Common myeloid progenitor, CD34-positive (primary cell): ENCODE measurements around the gene TSEN2.
A peak's percentile ranks its signal among the peaks of the same experiment; 100 is the strongest.

Experiments
- CTCF ChIA-PET: fragments of 350-600 bp; sonication (Branson Sonifier 250); formaldehyde crosslinking; loops from one replicate; lab custom pipeline; 2021; ENCODE audit warnings: antibody characterized with exemption; lab: Charles Lee
- POLR2A ChIA-PET: fragments of 350-600 bp; sonication (Branson Sonifier 250); formaldehyde crosslinking; loops from one replicate; lab custom pipeline; 2021; ENCODE audit warnings: antibody characterized with exemption; lab: Charles Lee
- DNase-seq, 3 donors: peaks; one replicate each; pipeline versions ENCODE4 v3.0.0 to v3.0.0-alpha.2; 2013
- H3K27ac ChIP-seq, 2 experiments: 1 replicate in 1 of 2; 2 replicates in 1 of 2; pipeline ENCODE4 v1.7.0; 2013; ENCODE audit warnings: inconsistent platforms in 2 of 2, low read length in 2 of 2, mild to moderate bottlenecking in 2 of 2, low read depth in 1 of 2, moderate library complexity in 1 of 2; ENCODE audit not compliant: severe bottlenecking in 2 of 2, insufficient read depth in 1 of 2, poor library complexity in 1 of 2
- H3K27me3 ChIP-seq, 5 experiments: replicated peaks in 2 of 5; 1 replicate in 3 of 5; 2 replicates in 2 of 5; pipeline versions ENCODE4 v1.6.1 to v1.7.0; 2013; ENCODE audit warnings: low read length in 4 of 5, mild to moderate bottlenecking in 2 of 5, moderate library complexity in 2 of 5, inconsistent platforms in 1 of 5; ENCODE audit not compliant: insufficient read depth in 5 of 5, control insufficient read depth in 4 of 5
- H3K36me3 ChIP-seq, 4 experiments: 1 replicate in 2 of 4; 2 replicates in 2 of 4; pipeline versions ENCODE4 v1.6.1 to v1.7.0; 2013; ENCODE audit warnings: low read length in 3 of 4, control low read depth in 1 of 4, mild to moderate bottlenecking in 1 of 4; ENCODE audit not compliant: control insufficient read depth in 4 of 4, insufficient read depth in 4 of 4
- H3K4me1 ChIP-seq, 4 experiments: 1 replicate in 3 of 4; 2 replicates in 1 of 4; pipeline versions ENCODE4 v1.6.1 to v1.7.1; 2013; ENCODE audit warnings: low read length in 3 of 4, mild to moderate bottlenecking in 3 of 4, control low read depth in 1 of 4, inconsistent platforms in 1 of 4, moderate library complexity in 1 of 4; ENCODE audit not compliant: control insufficient read depth in 4 of 4, insufficient read depth in 4 of 4; ENCODE audit errors: control extremely low read depth in 1 of 4
- H3K4me3 ChIP-seq, 7 experiments: 1 replicate in 4 of 7; 2 replicates in 3 of 7; pipeline versions ENCODE4 v1.5.1 to v1.7.0; 2013; ENCODE audit warnings: mild to moderate bottlenecking in 7 of 7, low read length in 6 of 7, moderate library complexity in 6 of 7, inconsistent platforms in 2 of 7, low read depth in 2 of 7, control low read depth in 1 of 7; ENCODE audit not compliant: insufficient read depth in 4 of 7, control insufficient read depth in 1 of 7; ENCODE audit errors: extremely low read depth in 1 of 7
- H3K9me3 ChIP-seq, 5 experiments: 1 replicate in 4 of 5; 2 replicates in 1 of 5; pipeline versions ENCODE4 v1.6.1 to v1.7.1; 2013; ENCODE audit warnings: low read length in 4 of 5, mild to moderate bottlenecking in 2 of 5, inconsistent platforms in 1 of 5, low read depth in 1 of 5, moderate library complexity in 1 of 5; ENCODE audit not compliant: control insufficient read depth in 4 of 5, insufficient read depth in 2 of 5; ENCODE audit errors: control extremely low read depth in 1 of 5
- WGBS: methylation state at CpG from one replicate; pipeline ENCODE4 v1.1.5; 2013; ENCODE audit not compliant: insufficient coverage; 5-methylcytosine and 5-hydroxymethylcytosine counted together

Gene TSEN2

DNA sequence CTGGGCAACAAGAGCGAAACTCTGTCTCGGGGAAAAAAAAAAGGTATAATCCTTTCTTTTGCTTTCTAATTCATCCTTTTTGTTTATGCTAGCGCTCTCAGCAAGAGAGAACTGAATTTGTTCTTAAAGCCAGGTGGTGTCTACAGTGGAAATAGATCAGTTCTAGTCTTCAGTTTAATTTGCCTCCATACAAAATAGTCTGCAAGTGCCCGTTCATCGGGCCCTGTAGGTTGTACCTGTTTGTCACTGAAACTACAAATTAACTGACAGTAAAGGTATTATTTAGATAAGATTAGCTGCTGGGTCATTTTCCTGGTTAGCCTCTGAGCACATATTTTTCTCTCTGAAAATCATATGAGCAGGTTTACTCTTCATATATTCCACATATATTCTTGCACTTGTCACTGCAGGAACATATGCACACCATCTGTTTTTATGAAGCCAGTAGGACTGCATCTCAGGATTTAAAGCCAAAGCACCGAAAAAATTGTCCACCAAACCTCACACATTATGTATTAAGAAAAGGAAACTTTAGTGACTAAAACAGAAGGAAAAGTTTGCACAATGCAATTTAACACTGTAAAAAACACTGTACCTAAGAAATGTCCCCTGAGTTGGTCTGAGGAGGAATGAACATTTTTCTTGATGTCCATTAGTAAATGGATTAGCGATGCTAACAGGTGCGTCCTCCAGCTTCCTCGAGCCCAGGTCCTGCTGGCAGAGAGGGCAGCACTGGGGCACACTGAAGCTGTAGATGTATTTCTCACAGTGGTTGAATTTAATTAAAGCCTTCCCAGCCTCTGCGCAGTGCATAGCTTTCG is 60.6 kb downstream of the TSEN2 start:
- ChIA-PET POLR2A (no interaction called here), CTCF (interaction anchor here (0.8 kb wide), 1 partner anchor 37 kb away, joined by 4 read pairs; no protein-coding TSS in a partner anchor)
- H3K36me3 ChIP-seq, result peaks cover 0 to 10% (median 6%) of the 10 kb centered on the region in 4 experiments
- peaks cover 0 to 2% (median 0%) of the 10 kb centered on the region in 5 experiments for H3K27me3 ChIP-seq
- H3K4me3 ChIP-seq, result no peak overlapping the region
- H3K4me1 ChIP-seq, result peaks cover 0 to 4% (median 2%) of the 10 kb centered on the region in 4 experiments
- no peak overlapping the region for H3K27ac ChIP-seq
- no peak for DNase-seq
- no peaks in the 10 kb centered on the region for H3K9me3 ChIP-seq
- 89% methylated on average over 5 of the region's 11 CpGs for WGBS

DNA sequence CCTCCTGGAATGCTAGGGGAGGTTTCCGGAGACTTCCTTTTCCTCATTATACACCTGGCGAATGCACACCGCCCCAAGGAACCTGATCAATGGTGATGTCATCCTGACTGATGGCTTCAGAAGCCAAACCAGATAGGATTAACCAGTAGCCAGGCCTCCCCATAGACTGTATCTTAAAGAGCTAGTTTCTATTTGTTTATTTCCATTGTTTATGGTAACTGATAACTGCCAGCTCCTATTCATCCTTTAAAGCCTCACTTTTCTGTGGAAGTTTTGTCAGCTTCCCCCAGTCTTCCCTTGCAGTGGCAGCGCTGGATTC is 61.2 kb downstream of the TSEN2 start, which contains the start of gene MKRN2OS:
Gene MKRN2OS, minus strand, starts transcription at position 27 of the 319 bp plus-strand sequence. CDS start 35 bp downstream, outside the sequence.
- peaks cover 0 to 4% (median under 1%) of the 10 kb centered on the region in 4 experiments for H3K36me3 ChIP-seq
- ChIA-PET CTCF (interaction anchor here (0.8 kb wide), 1 partner anchor 37 kb away, joined by 4 read pairs; no protein-coding TSS in a partner anchor), POLR2A (no interaction called here)
- H3K4me3 ChIP-seq, result no peak within 1 kb of the TSS
- H3K4me1 ChIP-seq, result peaks cover 0 to 4% (median 2%) of the 10 kb centered on the region in 4 experiments
- peaks cover 0 to 2% (median 0%) of the 10 kb centered on the region in 5 experiments for H3K27me3 ChIP-seq
- H3K9me3 ChIP-seq, result no peaks in the 10 kb centered on the region
- no CpG with 5 or more reads among the region's 4 CpGs for WGBS
- no peak for DNase-seq
- H3K27ac ChIP-seq, result no peak within 1 kb of the TSS

DNA sequence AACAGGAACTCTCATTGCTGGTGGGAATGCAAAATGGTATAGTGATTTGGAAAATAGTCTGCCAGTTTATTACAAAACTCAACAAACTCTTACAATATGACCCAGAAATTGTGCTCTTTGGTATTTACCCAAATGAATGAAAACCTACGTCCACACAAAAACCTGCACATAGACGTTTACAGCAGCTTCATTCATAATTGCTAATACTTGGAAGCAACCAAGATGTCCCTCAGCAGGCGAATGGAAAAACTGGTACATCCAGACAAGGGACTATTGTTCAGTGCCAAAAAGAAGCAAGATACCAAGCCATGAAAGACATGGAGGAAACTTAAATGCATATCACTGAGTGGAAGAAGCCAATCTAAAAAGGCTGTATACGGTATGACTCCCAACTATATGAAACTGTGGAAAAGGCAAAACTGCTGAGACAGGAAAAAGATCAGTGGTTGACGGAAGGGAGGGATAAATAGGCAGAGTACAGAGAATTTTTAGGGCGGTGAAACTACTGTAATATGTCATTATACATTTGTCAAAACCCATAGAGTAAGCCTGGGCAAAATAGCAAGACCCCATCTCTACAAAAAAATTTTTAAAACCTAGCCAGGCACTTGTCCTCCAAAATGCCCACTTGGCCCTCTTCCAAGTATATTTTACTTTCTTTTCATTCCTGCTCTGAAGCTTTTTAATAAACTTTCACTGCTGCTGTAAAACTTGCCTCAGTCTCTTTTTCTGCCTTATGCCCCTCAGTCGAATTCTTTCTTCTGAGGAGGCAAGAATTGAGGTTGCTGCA is 65.9 kb downstream of the TSEN2 start:
- Histone ChIP-seq H3K4me3 (no peak overlapping the region), H3K27me3 (peaks cover 0 to 28% (median 2%) of the 10 kb centered on the region in 5 experiments), H3K36me3 (no peaks in the 10 kb centered on the region), H3K27ac (no peak overlapping the region), H3K9me3 (no peaks in the 10 kb centered on the region), H3K4me1 (peaks cover 0 to 10% (median 4%) of the 10 kb centered on the region in 4 experiments)
- CTCF ChIA-PET, result no interaction called here
- DNase-seq, result no peak
- 78% methylated on average over 4 of the region's 7 CpGs for WGBS
- POLR2A ChIA-PET, result no interaction called here

GRCh38 chr3:12553921-12554391 is 69.7 kb downstream of the TSEN2 start:
- Histone ChIP-seq H3K4me3 (peak overlapping the region; percentile 50 to 89 (median 79)), H3K27me3 (peaks cover 0 to 31% (median 2%) of the 10 kb centered on the region in 5 experiments), H3K27ac (peak overlapping the region in 1 of 2 experiments; percentile 58), H3K36me3 (no peaks in the 10 kb centered on the region), H3K4me1 (peaks cover 5 to 31% (median 20%) of the 10 kb centered on the region in 4 experiments), H3K9me3 (no peaks in the 10 kb centered on the region)
- ChIA-PET CTCF (interaction anchor here (0.7 kb wide), 1 partner anchor 153 kb away, joined by 3 read pairs; no protein-coding TSS in a partner anchor), POLR2A (interaction anchor here (0.9 kb wide), 1 partner anchor 16 kb away, joined by 3 read pairs; no protein-coding TSS in a partner anchor)
- DNase-seq, result peak; percentile 20 to 52 (median 42)
- whole genome bisulfite sequencing, result 3% methylated on average over 20 of the region's 26 CpGs

- POLR2A ChIA-PET, result no interaction called here
- DNase-seq, result peak in 2 of 3 donors; percentile 44 to 47
- Histone ChIP-seq H3K4me3 (peak overlapping the region; percentile 81 to 98 (median 91)), H3K36me3 (no peaks in the 10 kb centered on the region), H3K27me3 (peaks cover 0 to 30% (median 0%) of the 10 kb centered on the region in 5 experiments), H3K4me1 (peaks cover 5 to 43% (median 22%) of the 10 kb centered on the region in 4 experiments), H3K27ac (peak overlapping the region in 1 of 2 experiments; percentile 91), H3K9me3 (no peaks in the 10 kb centered on the region)
- WGBS, result 0% methylated on average over 4 of the region's 8 CpGs
- CTCF ChIA-PET, result interaction anchor here (1.3 kb wide), 1 partner anchor 14 kb away, joined by 4 read pairs; no protein-coding TSS in a partner anchor
These were observed 72.0 kb downstream of the TSEN2 start for GRCh38 chr3:12556314-12556689.

- ChIA-PET POLR2A (no interaction called here), CTCF (interaction anchor here (1.3 kb wide), 1 partner anchor 15 kb away, joined by 4 read pairs; no protein-coding TSS in a partner anchor)
- under 1% methylated on average over 74 of the region's 77 CpGs for WGBS
- Histone ChIP-seq H3K9me3 (no peaks in the 10 kb centered on the region), H3K4me3 (peak within 1 kb of the TSS; percentile 81 to 98 (median 91)), H3K36me3 (no peaks in the 10 kb centered on the region), H3K4me1 (peaks cover 5 to 43% (median 22%) of the 10 kb centered on the region in 4 experiments), H3K27ac (peak within 1 kb of the TSS; percentile 78 to 91), H3K27me3 (peaks cover 0 to 27% (median 0%) of the 10 kb centered on the region in 5 experiments)
- DNase-seq, result peak; percentile 87 to 93 (median 92)
These were observed 72.6 kb downstream of the TSEN2 start, which contains the start of gene MKRN2 for GRCh38 chr3:12556690-12557472. TSS of gene MKRN2 (plus strand) at chr3:12557087. CDS start at chr3:12557151, 64 bp downstream.
